HepG2 (cell line): Measurements from ENCODE around the gene EGFR. TPM values are rescaled to one million over a fixed set of nuclear protein-coding genes. Genes with fewer than 3 reads are reported as not detected.
A peak's percentile ranks its signal among the peaks of the same experiment; 100 is the strongest.

Source experiments
- GMEB2 ChIP-seq: IDR thresholded peaks from 2 replicates; pipeline ENCODE4 v1.6.1; 2016; ENCODE audit warnings: missing biosample characterization, missing genetic modification reagents, low read depth
- NFATC3 ChIP-seq: sonication (generic); formaldehyde crosslinking; IDR thresholded peaks from 2 replicates; pipeline ENCODE4 v1.5.1; 2020; ENCODE audit warnings: mild to moderate bottlenecking, missing genetic modification reagents
- RBM22 ChIP-seq: fragments of 200-400 bp; formaldehyde crosslinking; optimal IDR thresholded peaks from 2 replicates; pipeline ENCODE3; 2017; ENCODE audit warnings: mild to moderate bottlenecking, low read length, moderate library complexity
- SETDB1 ChIP-seq: sonication (generic); formaldehyde crosslinking; IDR thresholded peaks from 2 replicates; pipeline ENCODE4 v1.5.1; 2020; ENCODE audit warnings: missing genetic modification reagents, mild to moderate bottlenecking, borderline replicate concordance
- SIX4 ChIP-seq: sonication (generic); formaldehyde crosslinking; IDR thresholded peaks from 2 replicates; pipeline ENCODE4 v1.4.0; 2020; ENCODE audit warnings: missing genetic modification reagents
- SMARCC2 ChIP-seq: fragments of 450-650 bp; IDR thresholded peaks from 2 replicates; pipeline ENCODE4 v1.6.1; 2017; ENCODE audit warnings: antibody characterized with exemption, mild to moderate bottlenecking
- STAT5B ChIP-seq: sonication (generic); formaldehyde crosslinking; IDR thresholded peaks from 2 replicates; pipeline ENCODE4 v1.4.0; 2020; ENCODE audit warnings: missing genetic modification reagents
- ZBTB1 ChIP-seq: sonication (generic); formaldehyde crosslinking; IDR thresholded peaks from 2 replicates; pipeline ENCODE4 v1.4.0; 2020; ENCODE audit warnings: missing genetic modification reagents, borderline replicate concordance
- ZBTB10 ChIP-seq: sonication (generic); formaldehyde crosslinking; IDR thresholded peaks from 2 replicates; pipeline ENCODE4 v1.4.0; 2020; ENCODE audit warnings: missing genetic modification reagents, borderline replicate concordance
- ZKSCAN8 ChIP-seq: IDR thresholded peaks from 2 replicates; pipeline ENCODE4 v1.6.1; 2016; ENCODE audit warnings: borderline replicate concordance, missing genetic modification reagents, missing compliant biosample characterization
- ZMYM2 ChIP-seq: sonication (generic); formaldehyde crosslinking; IDR thresholded peaks from 2 replicates; pipeline ENCODE4 v1.8.0; 2022; ENCODE audit warnings: mild to moderate bottlenecking, missing genetic modification reagents
- ZNF460 ChIP-seq: sonication (generic); formaldehyde crosslinking; IDR thresholded peaks from 2 replicates; pipeline ENCODE4 v1.5.1; 2020; ENCODE audit warnings: missing genetic modification reagents, mild to moderate bottlenecking, borderline replicate concordance
- ZNF572 ChIP-seq: sonication (generic); formaldehyde crosslinking; IDR thresholded peaks from 2 replicates; pipeline ENCODE4 v1.5.1; 2020; ENCODE audit warnings: mild to moderate bottlenecking, missing genetic modification reagents
- ZNF598 ChIP-seq: sonication (generic); formaldehyde crosslinking; IDR thresholded peaks from 2 replicates; pipeline ENCODE4 v1.5.1; 2020; ENCODE audit warnings: mild to moderate bottlenecking, missing genetic modification reagents, borderline replicate concordance
- ZNF619 ChIP-seq: sonication (generic); formaldehyde crosslinking; IDR thresholded peaks from 2 replicates; pipeline ENCODE4 v1.4.0; 2020; ENCODE audit warnings: mild to moderate bottlenecking, missing genetic modification reagents
- ZNF780A ChIP-seq: sonication (generic); formaldehyde crosslinking; IDR thresholded peaks from 2 replicates; pipeline ENCODE4 v1.8.0; 2022; ENCODE audit warnings: mild to moderate bottlenecking, missing genetic modification reagents, moderate library complexity
- ZZZ3 ChIP-seq: sonication (generic); formaldehyde crosslinking; IDR thresholded peaks from 2 replicates; pipeline ENCODE4 v1.4.0; 2020; ENCODE audit warnings: missing genetic modification reagents, mild to moderate bottlenecking, borderline replicate concordance
- polyA plus RNA-seq, 8 experiments: library from polyadenylated mRNA; depleted of rRNA in 3 of 8; stranded (reverse) in 7 of 8; unstranded in 1 of 8; fragments of >200 nt; fragmentation: Illumina TruSeq in 4 of 8; extraction: Trizol in 4 of 8; gene quantifications; 2 replicates each; pipeline versions ENCODE4 v1.2.1 to v1.2.3, GENCODE V29; 2011 to 2016; ENCODE audit warnings: low read depth in 4 of 8, missing spikeins in 1 of 8, mixed read lengths in 1 of 8; ENCODE audit not compliant: insufficient read depth in 1 of 8
- total RNA-seq, 5 experiments: library from RNA; depleted of rRNA; stranded (reverse); fragments of >200 nt; fragmentation: Illumina TruSeq; extraction: Trizol; gene quantifications; 2 replicates each; pipeline ENCODE4 v1.2.3, GENCODE V29; 2016; ENCODE audit warnings: low read depth in 1 of 5
- TF ChIP-seq, protein P1 (sequence below): sonication (generic); formaldehyde crosslinking; IDR thresholded peaks from 2 replicates; pipeline ENCODE4 v1.5.1; 2020; ENCODE audit warnings: mild to moderate bottlenecking, missing genetic modification reagents, moderate library complexity
- TF ChIP-seq, protein P2 (sequence below): sonication (generic); formaldehyde crosslinking; IDR thresholded peaks from 2 replicates; pipeline ENCODE4 v1.5.0; 2020; ENCODE audit warnings: missing genetic modification reagents

Gene EGFR
- total and polyA plus RNA-seq, 2 of the 13 experiments (the other 11 are each of a cell fraction or from before 2014, with no cell fraction given), result 7.0 to 10.0 TPM

DNA sequence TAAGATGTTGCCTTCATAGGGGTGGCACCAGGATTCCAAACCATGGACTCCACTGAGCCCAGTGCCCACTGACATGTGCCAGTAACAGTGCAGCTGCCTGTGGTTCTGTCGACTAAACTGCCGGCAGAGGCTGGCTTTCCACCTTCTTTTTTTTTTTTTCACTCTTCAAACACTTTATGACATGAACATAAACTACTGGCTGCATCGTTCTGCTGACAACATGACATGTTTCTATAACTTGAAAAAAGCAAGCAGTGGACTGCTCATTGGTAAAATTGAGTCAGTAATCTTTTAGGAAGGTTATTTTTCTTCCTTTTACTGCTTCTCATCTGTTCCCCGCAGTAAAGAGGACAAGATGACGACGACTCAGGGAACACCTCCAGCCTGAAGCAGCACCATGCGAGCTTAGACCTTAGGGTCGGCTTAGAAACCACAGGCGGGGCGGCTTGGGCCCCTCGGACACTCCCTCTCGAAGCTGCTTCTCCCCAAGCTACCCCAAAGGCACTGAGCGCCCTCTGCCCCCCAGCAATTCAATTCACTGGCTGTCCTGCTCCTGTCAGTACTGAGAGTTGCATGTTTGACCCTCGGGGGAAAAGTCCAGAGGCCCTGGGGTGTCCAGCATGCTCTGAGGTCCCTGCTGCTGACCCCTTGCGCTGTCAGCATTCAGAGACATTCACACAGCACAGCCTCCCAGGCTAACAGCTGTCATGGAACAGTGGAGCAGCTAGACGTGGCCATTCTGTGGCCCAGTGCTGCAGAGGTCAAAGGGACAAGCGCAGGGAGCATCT is 112.5 kb downstream of the EGFR start (continued):
- TF ChIP-seq, protein P1, sequence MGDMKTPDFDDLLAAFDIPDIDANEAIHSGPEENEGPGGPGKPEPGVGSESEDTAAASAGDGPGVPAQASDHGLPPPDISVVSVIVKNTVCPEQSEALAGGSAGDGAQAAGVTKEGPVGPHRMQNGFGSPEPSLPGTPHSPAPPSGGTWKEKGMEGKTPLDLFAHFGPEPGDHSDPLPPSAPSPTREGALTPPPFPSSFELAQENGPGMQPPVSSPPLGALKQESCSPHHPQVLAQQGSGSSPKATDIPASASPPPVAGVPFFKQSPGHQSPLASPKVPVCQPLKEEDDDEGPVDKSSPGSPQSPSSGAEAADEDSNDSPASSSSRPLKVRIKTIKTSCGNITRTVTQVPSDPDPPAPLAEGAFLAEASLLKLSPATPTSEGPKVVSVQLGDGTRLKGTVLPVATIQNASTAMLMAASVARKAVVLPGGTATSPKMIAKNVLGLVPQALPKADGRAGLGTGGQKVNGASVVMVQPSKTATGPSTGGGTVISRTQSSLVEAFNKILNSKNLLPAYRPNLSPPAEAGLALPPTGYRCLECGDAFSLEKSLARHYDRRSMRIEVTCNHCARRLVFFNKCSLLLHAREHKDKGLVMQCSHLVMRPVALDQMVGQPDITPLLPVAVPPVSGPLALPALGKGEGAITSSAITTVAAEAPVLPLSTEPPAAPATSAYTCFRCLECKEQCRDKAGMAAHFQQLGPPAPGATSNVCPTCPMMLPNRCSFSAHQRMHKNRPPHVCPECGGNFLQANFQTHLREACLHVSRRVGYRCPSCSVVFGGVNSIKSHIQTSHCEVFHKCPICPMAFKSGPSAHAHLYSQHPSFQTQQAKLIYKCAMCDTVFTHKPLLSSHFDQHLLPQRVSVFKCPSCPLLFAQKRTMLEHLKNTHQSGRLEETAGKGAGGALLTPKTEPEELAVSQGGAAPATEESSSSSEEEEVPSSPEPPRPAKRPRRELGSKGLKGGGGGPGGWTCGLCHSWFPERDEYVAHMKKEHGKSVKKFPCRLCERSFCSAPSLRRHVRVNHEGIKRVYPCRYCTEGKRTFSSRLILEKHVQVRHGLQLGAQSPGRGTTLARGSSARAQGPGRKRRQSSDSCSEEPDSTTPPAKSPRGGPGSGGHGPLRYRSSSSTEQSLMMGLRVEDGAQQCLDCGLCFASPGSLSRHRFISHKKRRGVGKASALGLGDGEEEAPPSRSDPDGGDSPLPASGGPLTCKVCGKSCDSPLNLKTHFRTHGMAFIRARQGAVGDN (CRISPR knock-in tag), result peak; percentile 80
- TF ChIP-seq SETDB1 (CRISPR knock-in tag), result no peak
- TF ChIP-seq ZNF598 (CRISPR knock-in tag), result no peak; the same call in 1 of the 2 replicates
- TF ChIP-seq ZBTB1 (CRISPR knock-in tag), result no peak
- no peak for TF ChIP-seq SIX4
- TF ChIP-seq GMEB2 (CRISPR knock-in tag), result no peak
- TF ChIP-seq ZNF572 (CRISPR knock-in tag), result no peak
- TF ChIP-seq ZZZ3 (CRISPR knock-in tag), result no peak
- TF ChIP-seq ZKSCAN8 (CRISPR knock-in tag), result no peak
- no peak for TF ChIP-seq ZNF460 (CRISPR knock-in tag)
- TF ChIP-seq RBM22, result no peak
- no peak for TF ChIP-seq ZBTB10 (CRISPR knock-in tag)
- TF ChIP-seq, protein P2, sequence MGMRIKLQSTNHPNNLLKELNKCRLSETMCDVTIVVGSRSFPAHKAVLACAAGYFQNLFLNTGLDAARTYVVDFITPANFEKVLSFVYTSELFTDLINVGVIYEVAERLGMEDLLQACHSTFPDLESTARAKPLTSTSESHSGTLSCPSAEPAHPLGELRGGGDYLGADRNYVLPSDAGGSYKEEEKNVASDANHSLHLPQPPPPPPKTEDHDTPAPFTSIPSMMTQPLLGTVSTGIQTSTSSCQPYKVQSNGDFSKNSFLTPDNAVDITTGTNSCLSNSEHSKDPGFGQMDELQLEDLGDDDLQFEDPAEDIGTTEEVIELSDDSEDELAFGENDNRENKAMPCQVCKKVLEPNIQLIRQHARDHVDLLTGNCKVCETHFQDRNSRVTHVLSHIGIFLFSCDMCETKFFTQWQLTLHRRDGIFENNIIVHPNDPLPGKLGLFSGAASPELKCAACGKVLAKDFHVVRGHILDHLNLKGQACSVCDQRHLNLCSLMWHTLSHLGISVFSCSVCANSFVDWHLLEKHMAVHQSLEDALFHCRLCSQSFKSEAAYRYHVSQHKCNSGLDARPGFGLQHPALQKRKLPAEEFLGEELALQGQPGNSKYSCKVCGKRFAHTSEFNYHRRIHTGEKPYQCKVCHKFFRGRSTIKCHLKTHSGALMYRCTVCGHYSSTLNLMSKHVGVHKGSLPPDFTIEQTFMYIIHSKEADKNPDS (CRISPR knock-in tag), result 0 out of 2 replicates have a peak, but pooled peaks have one; percentile 31
- no peak for TF ChIP-seq ZNF619 (CRISPR knock-in tag)
- no peak for TF ChIP-seq NFATC3 (CRISPR knock-in tag)
- TF ChIP-seq ZNF780A, result no peak
- no peak for TF ChIP-seq SMARCC2
- TF ChIP-seq ZMYM2, result peak; percentile 86
- TF ChIP-seq STAT5B (CRISPR knock-in tag), result no peak
